Fibroblast of lung (primary cell): Measurements from ENCODE around the gene ARHGAP6.

Experiments
- EZH2 ChIP-seq: IDR thresholded peaks from 2 replicates; pipeline ENCODE4 v1.5.1; 2012; ENCODE audit warnings: low read length, control low read depth, mild to moderate bottlenecking; ENCODE audit errors: missing control alignments
- TF ChIP-seq, protein P1 (sequence below), 2 donors: IDR thresholded peaks in 1 of 2; conservative IDR thresholded peaks in 1 of 2; 1 replicate in 1 of 2; 2 replicates in 1 of 2; pipeline ENCODE4 v1.5.1; 2011 to 2012; ENCODE audit warnings: low read length in 2 of 2, control low read depth in 1 of 2, inconsistent platforms in 1 of 2, low read depth in 1 of 2, mild to moderate bottlenecking in 1 of 2

DNA sequence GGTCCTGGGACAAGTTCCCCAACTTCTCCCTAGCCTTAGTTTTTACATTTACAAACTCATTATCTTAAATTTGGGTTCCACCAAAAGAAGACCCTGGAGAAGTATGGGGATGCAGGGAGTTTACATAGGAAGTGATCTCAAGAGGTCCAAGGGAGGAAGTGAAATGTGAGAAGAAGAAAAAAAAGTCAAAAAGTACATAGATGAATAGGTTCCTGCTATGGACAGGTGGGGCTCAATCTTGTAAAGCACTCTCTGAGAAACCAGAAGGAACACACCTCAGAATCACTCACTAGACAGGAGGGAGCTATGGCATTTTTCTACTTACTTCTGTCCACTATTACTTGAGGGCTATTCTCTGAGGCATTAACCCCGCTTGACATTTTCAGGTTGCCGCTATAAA lies 56.6 kb downstream of the ARHGAP6 start:
- TF ChIP-seq, protein P1, sequence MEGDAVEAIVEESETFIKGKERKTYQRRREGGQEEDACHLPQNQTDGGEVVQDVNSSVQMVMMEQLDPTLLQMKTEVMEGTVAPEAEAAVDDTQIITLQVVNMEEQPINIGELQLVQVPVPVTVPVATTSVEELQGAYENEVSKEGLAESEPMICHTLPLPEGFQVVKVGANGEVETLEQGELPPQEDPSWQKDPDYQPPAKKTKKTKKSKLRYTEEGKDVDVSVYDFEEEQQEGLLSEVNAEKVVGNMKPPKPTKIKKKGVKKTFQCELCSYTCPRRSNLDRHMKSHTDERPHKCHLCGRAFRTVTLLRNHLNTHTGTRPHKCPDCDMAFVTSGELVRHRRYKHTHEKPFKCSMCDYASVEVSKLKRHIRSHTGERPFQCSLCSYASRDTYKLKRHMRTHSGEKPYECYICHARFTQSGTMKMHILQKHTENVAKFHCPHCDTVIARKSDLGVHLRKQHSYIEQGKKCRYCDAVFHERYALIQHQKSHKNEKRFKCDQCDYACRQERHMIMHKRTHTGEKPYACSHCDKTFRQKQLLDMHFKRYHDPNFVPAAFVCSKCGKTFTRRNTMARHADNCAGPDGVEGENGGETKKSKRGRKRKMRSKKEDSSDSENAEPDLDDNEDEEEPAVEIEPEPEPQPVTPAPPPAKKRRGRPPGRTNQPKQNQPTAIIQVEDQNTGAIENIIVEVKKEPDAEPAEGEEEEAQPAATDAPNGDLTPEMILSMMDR (conservative IDR thresholded peaks at IDR 0.05 in 1 of 2, IDR thresholded peaks at IDR 0.05 in 1 of 2; ENCODE audit: low read depth in 1 of 2, low read length in 2 of 2): no peak
- TF ChIP-seq EZH2: no peak
